ENCODE data around the gene GNB5. TPM values are rescaled to one million over a fixed set of nuclear protein-coding genes. Genes with fewer than 3 reads are reported as not detected.
A peak's percentile ranks its signal among the peaks of the same experiment; 100 is the strongest.

GNB5 gene
- total and polyA plus RNA-seq, 2 of the 13 experiments (the other 11 are each of a cell fraction or from before 2014, with no cell fraction given), result 13.7 to 14.4 TPM

- TF ChIP-seq FOXO4 (CRISPR knock-in tag; conservative IDR thresholded peaks at IDR 0.05), result no peak
- TF ChIP-seq ZNF720 (CRISPR knock-in tag; IDR thresholded peaks at IDR 0.05), result no peak
- TF ChIP-seq RAD51 (IDR thresholded peaks at IDR 0.05; ENCODE audit: borderline replicate concordance), result peak; percentile 78
- TF ChIP-seq TEF (CRISPR knock-in tag; IDR thresholded peaks at IDR 0.05), result no peak
- TF ChIP-seq ZNF160 (CRISPR knock-in tag; IDR thresholded peaks at IDR 0.05), result 0 out of 2 replicates have a peak, but pooled peaks have one; percentile 52
- no peak for TF ChIP-seq SUZ12 (IDR thresholded peaks at IDR 0.05; ENCODE audit: low read depth, low read length)
- TF ChIP-seq ZNF772 (CRISPR knock-in tag; IDR thresholded peaks at IDR 0.05), result peak; percentile 62
- peak; percentile 57; the same call in 1 of the 2 replicates for TF ChIP-seq ZBTB7A (CRISPR knock-in tag; IDR thresholded peaks at IDR 0.05)
- TF ChIP-seq BCL6 (CRISPR knock-in tag; IDR thresholded peaks at IDR 0.05), result peak; percentile 38; the same call in 1 of the 2 replicates
- TF ChIP-seq, protein P1, sequence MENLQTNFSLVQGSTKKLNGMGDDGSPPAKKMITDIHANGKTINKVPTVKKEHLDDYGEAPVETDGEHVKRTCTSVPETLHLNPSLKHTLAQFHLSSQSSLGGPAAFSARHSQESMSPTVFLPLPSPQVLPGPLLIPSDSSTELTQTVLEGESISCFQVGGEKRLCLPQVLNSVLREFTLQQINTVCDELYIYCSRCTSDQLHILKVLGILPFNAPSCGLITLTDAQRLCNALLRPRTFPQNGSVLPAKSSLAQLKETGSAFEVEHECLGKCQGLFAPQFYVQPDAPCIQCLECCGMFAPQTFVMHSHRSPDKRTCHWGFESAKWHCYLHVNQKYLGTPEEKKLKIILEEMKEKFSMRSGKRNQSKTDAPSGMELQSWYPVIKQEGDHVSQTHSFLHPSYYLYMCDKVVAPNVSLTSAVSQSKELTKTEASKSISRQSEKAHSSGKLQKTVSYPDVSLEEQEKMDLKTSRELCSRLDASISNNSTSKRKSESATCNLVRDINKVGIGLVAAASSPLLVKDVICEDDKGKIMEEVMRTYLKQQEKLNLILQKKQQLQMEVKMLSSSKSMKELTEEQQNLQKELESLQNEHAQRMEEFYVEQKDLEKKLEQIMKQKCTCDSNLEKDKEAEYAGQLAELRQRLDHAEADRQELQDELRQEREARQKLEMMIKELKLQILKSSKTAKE (CRISPR knock-in tag; IDR thresholded peaks at IDR 0.05; ENCODE audit: borderline replicate concordance), result 0 out of 2 replicates have a peak, but pooled peaks have one; percentile 22
- TF ChIP-seq ELF4 (CRISPR knock-in tag; IDR thresholded peaks at IDR 0.05; ENCODE audit: borderline replicate concordance), result no peak
- TF ChIP-seq SIX1 (CRISPR knock-in tag; IDR thresholded peaks at IDR 0.05; ENCODE audit: borderline replicate concordance), result peak; percentile 37; the same call in 1 of the 2 replicates
- no peak for TF ChIP-seq SYNCRIP (IDR thresholded peaks at IDR 0.05; ENCODE audit: insufficient read depth, low read depth, low read length)
- peak; percentile 89 for TF ChIP-seq CREM (IDR thresholded peaks at IDR 0.05)
- no peak for TF ChIP-seq CREM (CRISPR knock-in tag; IDR thresholded peaks at IDR 0.05)
- TF ChIP-seq NFYB (CRISPR knock-in tag; IDR thresholded peaks at IDR 0.05), result no peak
- TF ChIP-seq, protein P2, sequence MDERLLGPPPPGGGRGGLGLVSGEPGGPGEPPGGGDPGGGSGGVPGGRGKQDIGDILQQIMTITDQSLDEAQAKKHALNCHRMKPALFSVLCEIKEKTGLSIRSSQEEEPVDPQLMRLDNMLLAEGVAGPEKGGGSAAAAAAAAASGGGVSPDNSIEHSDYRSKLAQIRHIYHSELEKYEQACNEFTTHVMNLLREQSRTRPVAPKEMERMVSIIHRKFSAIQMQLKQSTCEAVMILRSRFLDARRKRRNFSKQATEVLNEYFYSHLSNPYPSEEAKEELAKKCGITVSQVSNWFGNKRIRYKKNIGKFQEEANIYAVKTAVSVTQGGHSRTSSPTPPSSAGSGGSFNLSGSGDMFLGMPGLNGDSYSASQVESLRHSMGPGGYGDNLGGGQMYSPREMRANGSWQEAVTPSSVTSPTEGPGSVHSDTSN (CRISPR knock-in tag; IDR thresholded peaks at IDR 0.05), result no peak
- peak; percentile 80 for TF ChIP-seq MLX (CRISPR knock-in tag; IDR thresholded peaks at IDR 0.05)
- TF ChIP-seq ZFP36L1 (CRISPR knock-in tag; IDR thresholded peaks at IDR 0.05), result peak; percentile 49; the same call in 1 of the 2 replicates
- no peak for TF ChIP-seq YY1 (IDR thresholded peaks at IDR 0.05; ENCODE audit: insufficient read depth, insufficient replicate concordance, low read depth, low read length)
These were observed 56.6 kb downstream of the GNB5 start (continued) for GRCh38 chr15:52134502-52135144.

All from HepG2 (cell line).